ENCODE measurements around the gene MYOM1.

The MYOM1 gene

GRCh38 chr18:3186678-3187658, 32.8 kb downstream of the MYOM1 start:
- DNase-seq (ENCODE audit: low spot score): peak; percentile 29

GRCh38 chr18:3184275-3184963, 35.3 kb downstream of the MYOM1 start:
- DNase-seq (ENCODE audit: low spot score): no peak

- no peak for DNase-seq (ENCODE audit: low spot score)
These were observed 36.6 kb downstream of the MYOM1 start for GRCh38 chr18:3183103-3183717.

GRCh38 chr18:3180325-3180724, 39.4 kb downstream of the MYOM1 start:
- no peak for DNase-seq (ENCODE audit: low spot score)

GRCh38 chr18:3179430-3180089, 40.2 kb downstream of the MYOM1 start:
- DNase-seq (ENCODE audit: low spot score): no peak

- DNase-seq (ENCODE audit: low spot score): no peak
These were observed 41.7 kb downstream of the MYOM1 start for GRCh38 chr18:3177902-3178687.

GRCh38 chr18:3175195-3175758, 44.5 kb downstream of the MYOM1 start:
- no peak for DNase-seq (ENCODE audit: low spot score)

GRCh38 chr18:3172097-3172496, 47.7 kb downstream of the MYOM1 start:
- DNase-seq (ENCODE audit: low spot score): no peak

GRCh38 chr18:3171631-3172030, 48.1 kb downstream of the MYOM1 start:
- DNase-seq (ENCODE audit: low spot score): no peak

- DNase-seq (ENCODE audit: low spot score): no peak
These were observed 49.2 kb downstream of the MYOM1 start for GRCh38 chr18:3170441-3171161.

- DNase-seq (ENCODE audit: low spot score): no peak
These were observed 55.4 kb downstream of the MYOM1 start for GRCh38 chr18:3164381-3164780.

- DNase-seq (ENCODE audit: low spot score): no peak
These were observed 55.8 kb downstream of the MYOM1 start for GRCh38 chr18:3163968-3164367.

GRCh38 chr18:3162181-3162580, 57.6 kb downstream of the MYOM1 start:
- DNase-seq (ENCODE audit: low spot score): peak; percentile 46

- no peak for DNase-seq (ENCODE audit: low spot score)
These were observed 59.9 kb downstream of the MYOM1 start for GRCh38 chr18:3159830-3160229.

GRCh38 chr18:3157606-3158005, 62.2 kb downstream of the MYOM1 start:
- DNase-seq (ENCODE audit: low spot score): no peak

GRCh38 chr18:3157086-3157485, 62.7 kb downstream of the MYOM1 start:
- DNase-seq (ENCODE audit: low spot score): no peak

GRCh38 chr18:3156325-3156640, 63.5 kb downstream of the MYOM1 start:
- no peak for DNase-seq (ENCODE audit: low spot score)

- DNase-seq (ENCODE audit: low spot score): no peak
These were observed 65.6 kb downstream of the MYOM1 start for GRCh38 chr18:3154214-3154613.

GRCh38 chr18:3153107-3153704, 66.6 kb downstream of the MYOM1 start:
- no peak for DNase-seq (ENCODE audit: low spot score)

GRCh38 chr18:3152294-3152693, 67.5 kb downstream of the MYOM1 start:
- no peak for DNase-seq (ENCODE audit: low spot score)
